Adrenal gland (tissue), 12 donors: ENCODE results near the gene P2RY2. TPM values are rescaled to one million over a fixed set of nuclear protein-coding genes. Genes with fewer than 3 reads are reported as not detected.
A peak's percentile ranks its signal among the peaks of the same experiment; 100 is the strongest.

Experiments
- DNase-seq, 7 donors: peaks; one replicate each; pipeline ENCODE4 v3.0.0-alpha.2; 2019 to 2020
- H3K27ac ChIP-seq, 5 donors: fragments of 200-600 bp; sonication (generic) in 4 of 5; 1 replicate in 3 of 5; 2 replicates in 2 of 5; pipeline versions ENCODE4 v1.5.1 to v1.8.0; 2016 to 2020; ENCODE audit warnings: mild to moderate bottlenecking in 1 of 5
- H3K27me3 ChIP-seq: fragments of 200-600 bp; 2 replicates; pipeline ENCODE4 v1.8.0; 2021
- H3K36me3 ChIP-seq, 2 donors: fragments of 200-600 bp; replicated peaks in 1 of 2; 1 replicate in 1 of 2; 2 replicates in 1 of 2; pipeline versions ENCODE4 v1.5.1 to v1.8.0; 2018 to 2022
- H3K4me1 ChIP-seq, 2 donors: fragments of 200-600 bp; replicated peaks in 1 of 2; 1 replicate in 1 of 2; 2 replicates in 1 of 2; pipeline versions ENCODE4 v1.5.1 to v1.8.0; 2018 to 2021
- H3K4me3 ChIP-seq, 4 donors: fragments of 200-600 bp; sonication (generic) in 3 of 4; one replicate each; pipeline ENCODE4 v1.5.1; 2016 to 2018
- H3K9me3 ChIP-seq, 3 donors: fragments of 200-600 bp; sonication (generic) in 1 of 3; replicated peaks in 1 of 3; 1 replicate in 2 of 3; 2 replicates in 1 of 3; pipeline versions ENCODE4 v1.5.1 to v1.8.0; 2016 to 2021
- POLR2A ChIP-seq, 2 donors: fragments of 450-650 bp; IDR thresholded peaks; one replicate each; pipeline ENCODE4 v1.6.1; 2017; ENCODE audit warnings: antibody characterized with exemption in 2 of 2, mild to moderate bottlenecking in 2 of 2, moderate library complexity in 1 of 2
- WGBS, 4 donors: extraction: QIAGEN DNeasy Blood & Tissue Kit in 2 of 4; methylation state at CpG; one replicate each; pipeline versions ENCODE4 v1.1.5 to v1.1.7; 2013 to 2017; 5-methylcytosine and 5-hydroxymethylcytosine counted together
- intact Hi-C, 2 donors: fragments of 100-400 bp; cut with DNase I; formaldehyde crosslinking; loops; one replicate each; pipeline versions ENCODE4 v1.14.1 to v1.15.0; 2022 to 2023
- polyA plus RNA-seq, 3 donors: library from polyadenylated mRNA; stranded (reverse); fragments of 200-250 nt in 2 of 3; fragments of 350-450 nt in 1 of 3; fragmentation: Illumina TruSeq in 1 of 3; extraction: RNeasy Lipid Tissue Mini Kit (QIAGEN cat#74804) in 1 of 3; gene quantifications; one replicate each; pipeline ENCODE4 v1.2.3, GENCODE V29; 2013 to 2014
- total RNA-seq, 9 donors: library from RNA; depleted of rRNA in 4 of 9; stranded (reverse); fragments of >200 nt in 4 of 9; fragments of 120-200 nt in 1 of 9; fragmentation: NEBNext Ultra II Directional in 1 of 9; extraction: Animal tissue kit (Norgen Biotek cat#: 25700) in 1 of 9; gene quantifications; one replicate each; pipeline versions ENCODE4 v1.1.0 to v1.2.4, GENCODE V29; 2013 to 2023
- TF ChIP-seq, protein P1 (sequence below), 6 experiments: fragments of 450-650 bp in 4 of 6; fragments of 200-600 bp in 2 of 6; sonication (generic) in 1 of 6; IDR thresholded peaks; 1 replicate in 5 of 6; 2 replicates in 1 of 6; pipeline versions ENCODE4 v1.5.1 to v1.8.0; 2016 to 2021; ENCODE audit warnings: antibody characterized with exemption in 6 of 6, mild to moderate bottlenecking in 2 of 6, moderate library complexity in 1 of 6
- donor health status: healthy with polysubstance abuse.
- donor health status: Bipolar disorder and iron deficiency.
- donor health status: DM: yes; HTN: yes; CAD: no.
- donor health status: DM: no; HTN: no; CAD: no.
- donor health status: DM: no; HTN: no; CAD: no.
- donor health status: DM: yes; HTN: yes; CAD: no.

P2RY2 gene
- total and polyA plus RNA-seq, 12 donors = 1.3 to 51.6 (median 7.6) TPM

DNA sequence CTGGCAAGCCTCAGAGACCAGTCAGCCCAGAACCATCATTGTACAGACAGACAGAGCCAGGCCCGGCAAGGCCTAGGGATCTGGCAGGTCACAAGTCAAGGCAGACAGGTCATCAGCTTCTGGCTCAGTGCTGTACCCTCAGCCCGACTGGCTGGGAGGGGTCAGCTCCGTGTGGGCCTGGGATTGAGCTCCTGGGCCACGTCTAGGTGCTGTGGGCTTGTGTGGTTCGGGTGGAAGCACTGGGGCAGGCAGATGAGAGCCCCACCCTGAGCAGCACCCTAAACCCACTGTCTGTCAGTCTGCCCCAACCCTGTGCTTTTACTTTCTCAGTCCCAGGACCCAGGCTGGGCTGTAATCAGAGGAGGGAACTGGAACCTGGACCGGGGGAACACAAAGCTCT, 26.9 kb upstream of the P2RY2 start:
- no peak overlapping the region for H3K27ac ChIP-seq
- H3K4me3 ChIP-seq = no peak overlapping the region
- no peaks in the 10 kb centered on the region for H3K9me3 ChIP-seq
- intact Hi-C loops = loop anchor here in 1 of 2 donors (5.0 kb wide), 1 partner anchor 41 kb away; no protein-coding TSS in a partner anchor
- H3K4me1 ChIP-seq = no peaks in the 10 kb centered on the region
- 77 to 88% (median 82%) methylated on average over 6 of the region's 6 CpGs for WGBS, 4 donors
- DNase-seq = peak in 1 of 7 donors; percentile 9
- no peaks in the 10 kb centered on the region for H3K27me3 ChIP-seq
- no peaks in the 10 kb centered on the region for H3K36me3 ChIP-seq
- TF ChIP-seq POLR2A (IDR thresholded peaks at IDR 0.05) = no peak
- TF ChIP-seq, protein P1, sequence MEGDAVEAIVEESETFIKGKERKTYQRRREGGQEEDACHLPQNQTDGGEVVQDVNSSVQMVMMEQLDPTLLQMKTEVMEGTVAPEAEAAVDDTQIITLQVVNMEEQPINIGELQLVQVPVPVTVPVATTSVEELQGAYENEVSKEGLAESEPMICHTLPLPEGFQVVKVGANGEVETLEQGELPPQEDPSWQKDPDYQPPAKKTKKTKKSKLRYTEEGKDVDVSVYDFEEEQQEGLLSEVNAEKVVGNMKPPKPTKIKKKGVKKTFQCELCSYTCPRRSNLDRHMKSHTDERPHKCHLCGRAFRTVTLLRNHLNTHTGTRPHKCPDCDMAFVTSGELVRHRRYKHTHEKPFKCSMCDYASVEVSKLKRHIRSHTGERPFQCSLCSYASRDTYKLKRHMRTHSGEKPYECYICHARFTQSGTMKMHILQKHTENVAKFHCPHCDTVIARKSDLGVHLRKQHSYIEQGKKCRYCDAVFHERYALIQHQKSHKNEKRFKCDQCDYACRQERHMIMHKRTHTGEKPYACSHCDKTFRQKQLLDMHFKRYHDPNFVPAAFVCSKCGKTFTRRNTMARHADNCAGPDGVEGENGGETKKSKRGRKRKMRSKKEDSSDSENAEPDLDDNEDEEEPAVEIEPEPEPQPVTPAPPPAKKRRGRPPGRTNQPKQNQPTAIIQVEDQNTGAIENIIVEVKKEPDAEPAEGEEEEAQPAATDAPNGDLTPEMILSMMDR (IDR thresholded peaks at IDR 0.05) = no peak

- H3K9me3 ChIP-seq = no peaks in the 10 kb centered on the region
- H3K4me3 ChIP-seq = no peak overlapping the region
- peak in 2 of 7 donors; percentile 14 to 36 for DNase-seq
- H3K36me3 ChIP-seq = no peaks in the 10 kb centered on the region
- WGBS, 4 donors = 94 to 100% (median 98%) methylated on average over 1 of the region's 1 CpG
- H3K4me1 ChIP-seq = no peaks in the 10 kb centered on the region
- H3K27ac ChIP-seq = no peak overlapping the region
- intact Hi-C loops = loop anchor here in 1 of 2 donors (5.0 kb wide), 1 partner anchor 40 kb away; no protein-coding TSS in a partner anchor
- TF ChIP-seq POLR2A (IDR thresholded peaks at IDR 0.05) = no peak
- TF ChIP-seq, protein P1 (IDR thresholded peaks at IDR 0.05) = no peak
- H3K27me3 ChIP-seq = no peaks in the 10 kb centered on the region
These were observed 25.8 kb upstream of the P2RY2 start for GRCh38 chr11:73192272-73192671.

DNA sequence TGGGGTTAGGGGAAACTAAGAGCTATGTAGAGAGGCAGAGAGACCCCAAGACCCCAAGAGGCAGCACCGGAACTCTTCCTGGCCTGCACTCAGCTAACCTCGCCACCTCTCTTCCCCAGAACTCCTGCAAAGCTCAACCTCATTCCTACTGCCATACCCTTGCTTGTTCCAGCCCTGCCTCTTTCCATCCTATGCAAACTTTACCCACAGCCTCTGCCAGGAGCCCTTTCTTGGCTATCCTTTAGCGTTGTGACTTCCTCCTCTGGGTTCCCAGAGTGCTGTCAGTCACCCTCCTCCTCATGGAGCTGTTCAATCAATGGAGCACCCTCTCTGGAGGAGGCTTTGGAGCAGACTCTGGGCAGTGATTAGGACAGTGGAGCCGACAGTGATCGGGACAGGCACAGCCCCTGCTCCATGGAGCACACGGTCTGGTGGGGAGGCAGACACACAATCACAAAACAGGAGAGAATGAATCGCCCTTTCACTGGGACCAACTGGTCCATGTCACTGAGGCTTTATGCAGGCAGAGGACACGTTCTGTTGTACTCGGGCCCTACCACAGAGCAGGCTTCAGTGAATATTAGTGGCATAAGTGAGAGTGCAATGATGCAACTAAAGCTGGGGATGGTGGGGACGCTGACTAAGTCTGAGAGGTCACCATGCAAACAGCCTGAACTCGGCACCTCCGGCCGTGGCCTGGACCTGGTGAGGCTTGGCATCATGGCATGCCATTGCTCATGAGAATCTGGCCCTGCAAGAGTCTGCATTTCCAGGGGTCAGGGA, 24.6 kb upstream of the P2RY2 start:
- H3K27me3 ChIP-seq = no peaks in the 10 kb centered on the region
- DNase-seq = peak in 3 of 7 donors; percentile 13 to 35 (median 13)
- no peak overlapping the region for H3K4me3 ChIP-seq
- WGBS, 4 donors = 81 to 91% (median 89%) methylated on average over 9 to 13 of the region's 13 CpGs
- intact Hi-C loops = loop anchor here in 1 of 2 donors (5.0 kb wide), 1 partner anchor 39 kb away; no protein-coding TSS in a partner anchor
- H3K9me3 ChIP-seq = no peaks in the 10 kb centered on the region
- no peaks in the 10 kb centered on the region for H3K36me3 ChIP-seq
- no peak overlapping the region for H3K27ac ChIP-seq
- H3K4me1 ChIP-seq = no peaks in the 10 kb centered on the region
- TF ChIP-seq, protein P1 (IDR thresholded peaks at IDR 0.05) = no peak
- TF ChIP-seq POLR2A (IDR thresholded peaks at IDR 0.05) = no peak

DNA sequence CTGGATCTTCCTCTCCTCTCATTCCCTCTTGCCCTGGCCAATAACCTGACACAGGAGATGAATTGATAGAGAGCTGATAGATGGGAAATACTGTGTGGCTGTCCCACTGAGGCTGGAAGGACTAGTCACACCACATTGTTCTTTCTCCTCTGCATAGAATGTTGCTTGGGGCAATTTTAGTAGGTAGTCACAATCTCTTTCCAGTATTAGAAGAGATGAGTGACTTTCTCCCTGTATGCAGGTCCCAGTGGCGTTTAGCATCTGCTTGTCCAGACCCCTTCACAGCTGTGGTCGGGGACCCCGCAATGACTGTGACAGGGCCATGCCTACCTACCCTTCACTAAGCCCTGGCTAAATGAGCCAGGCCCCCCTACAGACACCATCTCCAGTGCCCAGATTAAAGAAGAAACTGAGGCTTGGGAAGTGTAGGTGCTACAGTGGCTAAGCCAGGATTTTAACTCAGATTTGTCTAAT, 24.0 kb upstream of the P2RY2 start:
- no peaks in the 10 kb centered on the region for H3K27me3 ChIP-seq
- no peaks in the 10 kb centered on the region for H3K36me3 ChIP-seq
- WGBS, 4 donors = 86 to 100% (median 97%) methylated on average over 2 to 3 of the region's 3 CpGs
- intact Hi-C loops = loop anchor here in 1 of 2 donors (5.0 kb wide), 1 partner anchor 38 kb away; no protein-coding TSS in a partner anchor
- H3K9me3 ChIP-seq = no peaks in the 10 kb centered on the region
- no peaks in the 10 kb centered on the region for H3K4me1 ChIP-seq
- no peak overlapping the region for H3K27ac ChIP-seq
- DNase-seq = peak in 2 of 7 donors; percentile 5 to 13
- TF ChIP-seq, protein P1 (IDR thresholded peaks at IDR 0.05) = no peak
- no peak for TF ChIP-seq POLR2A (IDR thresholded peaks at IDR 0.05)
- H3K4me3 ChIP-seq = no peak overlapping the region
